ENCODE results near the gene PDGFRB. TPM values are rescaled to one million over a fixed set of nuclear protein-coding genes. Genes with fewer than 3 reads are reported as not detected.

The PDGFRB gene
- polyA plus RNA-seq, 1 donor from 2014 or later, result not detected

DNA sequence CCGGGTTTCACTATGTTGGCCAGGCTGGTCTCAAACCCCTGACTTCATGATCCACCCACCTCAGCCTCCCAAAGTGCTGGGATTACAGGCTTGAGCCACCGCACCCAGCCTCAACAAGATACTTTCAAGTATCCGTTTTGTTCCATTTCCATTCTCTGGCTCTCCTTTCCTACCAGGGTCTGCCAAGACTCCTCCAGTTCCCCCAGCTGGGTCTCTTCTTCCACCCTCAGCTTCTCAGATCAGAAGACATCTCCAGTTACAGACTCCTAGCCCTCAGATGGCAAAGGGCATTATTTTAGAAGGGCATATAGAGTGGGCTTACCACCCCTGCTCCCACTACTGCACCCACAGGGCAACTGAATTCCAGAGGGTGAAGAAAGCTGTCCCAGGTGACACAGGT is 1.5 kb upstream of the PDGFRB start:
- H3K9me3 ChIP-seq (ENCODE audit: low read length), result no peaks in the 10 kb centered on the region
- TF ChIP-seq MXI1 (conservative IDR thresholded peaks at IDR 0.05; ENCODE audit: poor library complexity, severe bottlenecking) (no peak), EZH2 (IDR thresholded peaks at IDR 0.05; ENCODE audit: borderline replicate concordance, insufficient read depth, low read length, poor library complexity, severe bottlenecking) (no peak), EP300 (conservative IDR thresholded peaks at IDR 0.05; ENCODE audit: poor library complexity, severe bottlenecking) (no peak), POLR2AphosphoS5 (IDR thresholded peaks at IDR 0.05) (no peak), SMC3 (conservative IDR thresholded peaks at IDR 0.05; ENCODE audit: poor library complexity) (no peak), RAD21 (conservative IDR thresholded peaks at IDR 0.05) (no peak), TAF1 (IDR thresholded peaks at IDR 0.05; ENCODE audit: low read depth) (no peak)
- TF ChIP-seq, protein P1, sequence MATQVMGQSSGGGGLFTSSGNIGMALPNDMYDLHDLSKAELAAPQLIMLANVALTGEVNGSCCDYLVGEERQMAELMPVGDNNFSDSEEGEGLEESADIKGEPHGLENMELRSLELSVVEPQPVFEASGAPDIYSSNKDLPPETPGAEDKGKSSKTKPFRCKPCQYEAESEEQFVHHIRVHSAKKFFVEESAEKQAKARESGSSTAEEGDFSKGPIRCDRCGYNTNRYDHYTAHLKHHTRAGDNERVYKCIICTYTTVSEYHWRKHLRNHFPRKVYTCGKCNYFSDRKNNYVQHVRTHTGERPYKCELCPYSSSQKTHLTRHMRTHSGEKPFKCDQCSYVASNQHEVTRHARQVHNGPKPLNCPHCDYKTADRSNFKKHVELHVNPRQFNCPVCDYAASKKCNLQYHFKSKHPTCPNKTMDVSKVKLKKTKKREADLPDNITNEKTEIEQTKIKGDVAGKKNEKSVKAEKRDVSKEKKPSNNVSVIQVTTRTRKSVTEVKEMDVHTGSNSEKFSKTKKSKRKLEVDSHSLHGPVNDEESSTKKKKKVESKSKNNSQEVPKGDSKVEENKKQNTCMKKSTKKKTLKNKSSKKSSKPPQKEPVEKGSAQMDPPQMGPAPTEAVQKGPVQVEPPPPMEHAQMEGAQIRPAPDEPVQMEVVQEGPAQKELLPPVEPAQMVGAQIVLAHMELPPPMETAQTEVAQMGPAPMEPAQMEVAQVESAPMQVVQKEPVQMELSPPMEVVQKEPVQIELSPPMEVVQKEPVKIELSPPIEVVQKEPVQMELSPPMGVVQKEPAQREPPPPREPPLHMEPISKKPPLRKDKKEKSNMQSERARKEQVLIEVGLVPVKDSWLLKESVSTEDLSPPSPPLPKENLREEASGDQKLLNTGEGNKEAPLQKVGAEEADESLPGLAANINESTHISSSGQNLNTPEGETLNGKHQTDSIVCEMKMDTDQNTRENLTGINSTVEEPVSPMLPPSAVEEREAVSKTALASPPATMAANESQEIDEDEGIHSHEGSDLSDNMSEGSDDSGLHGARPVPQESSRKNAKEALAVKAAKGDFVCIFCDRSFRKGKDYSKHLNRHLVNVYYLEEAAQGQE (IDR thresholded peaks at IDR 0.05; ENCODE audit: borderline replicate concordance), result no peak
- TF ChIP-seq, protein P2, sequence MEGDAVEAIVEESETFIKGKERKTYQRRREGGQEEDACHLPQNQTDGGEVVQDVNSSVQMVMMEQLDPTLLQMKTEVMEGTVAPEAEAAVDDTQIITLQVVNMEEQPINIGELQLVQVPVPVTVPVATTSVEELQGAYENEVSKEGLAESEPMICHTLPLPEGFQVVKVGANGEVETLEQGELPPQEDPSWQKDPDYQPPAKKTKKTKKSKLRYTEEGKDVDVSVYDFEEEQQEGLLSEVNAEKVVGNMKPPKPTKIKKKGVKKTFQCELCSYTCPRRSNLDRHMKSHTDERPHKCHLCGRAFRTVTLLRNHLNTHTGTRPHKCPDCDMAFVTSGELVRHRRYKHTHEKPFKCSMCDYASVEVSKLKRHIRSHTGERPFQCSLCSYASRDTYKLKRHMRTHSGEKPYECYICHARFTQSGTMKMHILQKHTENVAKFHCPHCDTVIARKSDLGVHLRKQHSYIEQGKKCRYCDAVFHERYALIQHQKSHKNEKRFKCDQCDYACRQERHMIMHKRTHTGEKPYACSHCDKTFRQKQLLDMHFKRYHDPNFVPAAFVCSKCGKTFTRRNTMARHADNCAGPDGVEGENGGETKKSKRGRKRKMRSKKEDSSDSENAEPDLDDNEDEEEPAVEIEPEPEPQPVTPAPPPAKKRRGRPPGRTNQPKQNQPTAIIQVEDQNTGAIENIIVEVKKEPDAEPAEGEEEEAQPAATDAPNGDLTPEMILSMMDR (IDR thresholded peaks at IDR 0.05; ENCODE audit: poor library complexity, severe bottlenecking), result no peak
- no peak overlapping the region for H3K4me2 ChIP-seq (ENCODE audit: low read length)

DNA sequence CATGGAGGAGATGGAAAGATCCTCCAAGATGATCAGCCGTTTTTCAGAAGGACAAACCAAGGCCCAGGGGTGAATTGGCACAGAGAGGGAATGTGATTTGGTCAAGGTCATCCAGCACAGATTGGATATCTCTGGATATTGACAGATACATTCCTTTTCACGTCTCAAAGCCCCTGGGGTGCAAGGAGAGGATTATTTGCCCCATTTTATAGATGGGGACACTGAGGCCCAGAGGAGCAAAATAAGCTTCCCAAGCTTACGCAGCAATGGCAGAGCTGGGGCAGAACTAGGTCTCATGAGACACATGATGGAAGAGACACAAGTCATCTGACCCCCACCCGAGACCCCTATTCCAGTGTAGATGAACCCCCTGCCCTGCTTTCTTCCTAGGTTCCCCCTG is 895 bp upstream of the PDGFRB start:
- H3K27me3 ChIP-seq (ENCODE audit: insufficient read depth, low read depth, low read length), result no peaks in the 10 kb centered on the region
- no peaks in the 10 kb centered on the region for H3K9me3 ChIP-seq (ENCODE audit: low read length)
- H3K4me2 ChIP-seq (ENCODE audit: low read length), result no peak overlapping the region
- H3K4me3 ChIP-seq (ENCODE audit: low read length), result no peak overlapping the region
- no peaks in the 10 kb centered on the region for H3K9me2 ChIP-seq (ENCODE audit: insufficient read depth, low read length)
- no peak overlapping the region for H2AFZ ChIP-seq (ENCODE audit: low read depth, low read length)
- no peaks in the 10 kb centered on the region for H3K79me2 ChIP-seq (replicated peaks; ENCODE audit: insufficient read depth, low read length)
- TF ChIP-seq EP300 (conservative IDR thresholded peaks at IDR 0.05; ENCODE audit: poor library complexity, severe bottlenecking) (no peak), POLR2AphosphoS5 (IDR thresholded peaks at IDR 0.05) (no peak), RAD21 (conservative IDR thresholded peaks at IDR 0.05) (no peak), TAF1 (IDR thresholded peaks at IDR 0.05; ENCODE audit: low read depth) (no peak), MXI1 (conservative IDR thresholded peaks at IDR 0.05; ENCODE audit: poor library complexity, severe bottlenecking) (no peak), SMC3 (conservative IDR thresholded peaks at IDR 0.05; ENCODE audit: poor library complexity) (no peak), EZH2 (IDR thresholded peaks at IDR 0.05; ENCODE audit: borderline replicate concordance, insufficient read depth, low read length, poor library complexity, severe bottlenecking) (no peak)
- TF ChIP-seq, protein P1 (IDR thresholded peaks at IDR 0.05; ENCODE audit: borderline replicate concordance), result no peak
- TF ChIP-seq, protein P2 (IDR thresholded peaks at IDR 0.05; ENCODE audit: poor library complexity, severe bottlenecking), result no peak
- no peaks in the 10 kb centered on the region for H3F3A ChIP-seq (ENCODE audit: insufficient read depth, low read length, poor library complexity, severe bottlenecking)
- H3K36me3 ChIP-seq (ENCODE audit: insufficient read depth, low read length), result no peaks in the 10 kb centered on the region
- H3K9ac ChIP-seq (ENCODE audit: low read length), result no peak overlapping the region
- H3K27ac ChIP-seq (ENCODE audit: low read length), result no peak overlapping the region
- no peaks in the 10 kb centered on the region for H4K20me1 ChIP-seq (ENCODE audit: insufficient read depth)

More for the DNA sequence above, 1.5 kb upstream of the PDGFRB start:
- no peaks in the 10 kb centered on the region for H3K79me2 ChIP-seq (replicated peaks; ENCODE audit: insufficient read depth, low read length)
- no peaks in the 10 kb centered on the region for H3K36me3 ChIP-seq (ENCODE audit: insufficient read depth, low read length)
- no peak overlapping the region for H2AFZ ChIP-seq (ENCODE audit: low read depth, low read length)
- no peak overlapping the region for H3K27ac ChIP-seq (ENCODE audit: low read length)
- H3K9ac ChIP-seq (ENCODE audit: low read length), result no peak overlapping the region
- H3K27me3 ChIP-seq (ENCODE audit: insufficient read depth, low read depth, low read length), result no peaks in the 10 kb centered on the region
- no peaks in the 10 kb centered on the region for H3K9me2 ChIP-seq (ENCODE audit: insufficient read depth, low read length)
- no peaks in the 10 kb centered on the region for H4K20me1 ChIP-seq (ENCODE audit: insufficient read depth)
- no peaks in the 10 kb centered on the region for H3F3A ChIP-seq (ENCODE audit: insufficient read depth, low read length, poor library complexity, severe bottlenecking)
- H3K4me3 ChIP-seq (ENCODE audit: low read length), result no peak overlapping the region

Data from neural cell (in vitro differentiated cells).